GDM1 (cell line): ENCODE results near the gene ACTL6B.
A peak's percentile ranks its signal among the peaks of the same experiment; 100 is the strongest.

ENCODE experiments used
- DNase-seq: peaks from one replicate; lab custom pipeline; 2025; lab: John Stamatoyannopoulos, UW

ACTL6B gene

GRCh38 chr7:100626530-100627237, 29.6 kb downstream of the ACTL6B start:
- DNase-seq, result no peak

DNA sequence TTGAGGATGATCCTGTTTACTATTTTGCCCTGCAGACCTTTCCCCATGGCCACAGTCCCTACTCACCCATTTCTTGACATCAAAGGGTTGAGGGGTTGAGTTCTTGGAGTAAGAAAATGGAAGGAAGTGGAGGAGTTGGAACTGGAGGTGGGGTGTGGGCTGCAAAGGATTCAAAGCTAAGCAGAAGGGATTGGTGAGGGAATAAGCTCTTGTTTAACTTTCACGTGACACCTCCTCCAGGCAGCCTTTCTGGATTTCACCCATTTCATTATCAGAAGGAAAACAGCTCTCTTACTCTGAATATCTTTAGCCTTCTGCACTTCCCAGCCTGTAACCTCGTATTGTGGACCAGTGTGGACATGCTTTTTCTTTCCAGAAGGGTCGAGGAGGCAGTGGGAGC, 30.2 kb downstream of the ACTL6B start:
- no peak for DNase-seq

GRCh38 chr7:100623951-100624824, 32.1 kb downstream of the ACTL6B start:
- no peak for DNase-seq

DNA sequence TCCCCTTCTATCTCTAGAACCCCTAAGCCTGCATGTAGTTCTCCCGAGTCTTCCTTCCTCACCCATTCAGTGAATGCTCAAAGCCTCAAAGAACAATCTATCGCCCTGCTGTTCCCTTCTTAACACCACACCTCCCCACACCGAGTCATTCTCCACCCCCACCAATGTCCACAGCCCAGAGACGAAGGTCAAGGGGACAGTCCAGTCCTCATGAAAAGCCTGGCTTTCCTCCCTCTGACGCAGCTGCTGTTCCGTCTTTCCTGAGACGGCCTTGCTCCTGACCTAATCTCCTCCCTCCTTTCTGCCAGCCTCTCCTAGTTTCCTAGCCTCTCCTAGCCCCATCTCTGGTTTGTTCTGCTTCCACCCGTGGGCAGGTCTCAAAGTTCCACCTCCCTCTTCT, 34.7 kb downstream of the ACTL6B start:
- DNase-seq, result no peak

DNA sequence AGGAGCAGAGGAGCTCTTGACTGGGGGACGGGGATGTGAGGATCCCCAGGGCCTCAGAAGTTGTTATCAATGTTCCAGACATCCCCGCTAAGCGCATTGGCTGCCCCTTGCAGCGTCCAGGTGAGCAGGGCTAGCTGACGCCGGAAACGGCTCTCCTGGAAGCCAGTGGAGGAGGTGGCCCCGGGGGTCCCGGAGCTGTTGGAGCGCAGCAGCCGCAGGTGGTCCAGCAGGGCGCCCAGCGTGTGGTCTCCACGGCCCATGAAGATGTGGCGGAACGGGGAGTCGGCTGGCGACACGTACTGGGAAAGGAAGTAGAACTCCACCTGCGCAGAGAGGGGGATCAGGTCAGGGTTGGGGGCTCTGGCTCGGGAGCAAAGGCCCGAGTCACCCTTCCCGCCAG, 35.4 kb downstream of the ACTL6B start:
- no peak for DNase-seq

DNA sequence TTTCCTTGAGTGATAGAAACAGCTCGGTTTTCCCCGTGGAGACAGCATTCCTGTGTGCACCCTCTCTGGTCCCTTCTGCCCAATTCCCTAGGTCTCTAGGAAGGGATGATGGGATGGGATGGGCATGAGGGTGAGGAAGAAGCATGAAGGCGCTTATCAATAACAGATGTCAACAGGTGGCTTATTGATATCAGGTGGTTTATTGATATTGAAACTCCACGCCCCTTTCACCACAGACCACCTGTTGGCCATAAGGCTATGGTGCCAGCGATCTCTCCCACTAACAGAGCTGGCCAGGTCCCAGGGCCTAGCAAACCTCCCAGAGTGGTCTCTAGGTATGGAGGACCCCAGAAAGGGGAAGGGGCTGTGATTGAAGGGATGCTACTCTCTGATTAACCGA, 36.0 kb downstream of the ACTL6B start:
- no peak for DNase-seq

- no peak for DNase-seq
Observed at GRCh38 chr7:100614308-100614861, 41.9 kb downstream of the ACTL6B start.

GRCh38 chr7:100613412-100614175, 42.7 kb downstream of the ACTL6B start:
- no peak for DNase-seq

DNA sequence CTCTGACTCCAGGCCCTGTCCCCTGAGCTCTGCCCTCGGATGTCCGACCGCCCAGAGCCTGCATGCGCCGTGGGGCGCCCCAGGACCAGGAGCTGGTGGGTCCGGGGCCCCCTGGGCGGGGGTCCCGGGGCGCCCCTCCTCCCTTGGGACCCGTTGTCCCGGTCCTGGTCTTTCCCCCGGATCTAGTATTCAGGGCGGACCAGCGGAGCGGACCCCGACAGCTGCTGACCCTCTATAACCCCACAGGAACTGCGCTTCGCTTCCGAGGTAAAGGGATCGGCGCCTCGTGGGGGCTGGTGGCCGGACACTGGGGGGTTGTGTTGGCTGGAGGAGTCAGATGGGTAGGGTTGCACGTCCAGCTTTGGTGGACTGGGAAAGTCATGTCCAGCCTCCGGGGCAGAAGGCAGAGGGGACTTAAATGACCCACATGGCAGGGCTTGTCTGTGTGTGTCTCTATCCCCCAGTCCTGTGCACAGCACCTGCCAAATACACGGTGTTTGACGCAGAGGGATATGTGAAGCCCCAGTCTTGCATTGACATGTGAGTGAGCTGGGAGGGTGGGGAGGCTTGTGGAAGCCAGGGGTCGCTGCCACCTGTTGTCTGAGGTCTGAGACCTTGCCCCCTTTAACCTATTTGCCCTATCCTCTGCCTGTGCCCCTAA, 43.4 kb downstream of the ACTL6B start:
- no peak for DNase-seq

DNA sequence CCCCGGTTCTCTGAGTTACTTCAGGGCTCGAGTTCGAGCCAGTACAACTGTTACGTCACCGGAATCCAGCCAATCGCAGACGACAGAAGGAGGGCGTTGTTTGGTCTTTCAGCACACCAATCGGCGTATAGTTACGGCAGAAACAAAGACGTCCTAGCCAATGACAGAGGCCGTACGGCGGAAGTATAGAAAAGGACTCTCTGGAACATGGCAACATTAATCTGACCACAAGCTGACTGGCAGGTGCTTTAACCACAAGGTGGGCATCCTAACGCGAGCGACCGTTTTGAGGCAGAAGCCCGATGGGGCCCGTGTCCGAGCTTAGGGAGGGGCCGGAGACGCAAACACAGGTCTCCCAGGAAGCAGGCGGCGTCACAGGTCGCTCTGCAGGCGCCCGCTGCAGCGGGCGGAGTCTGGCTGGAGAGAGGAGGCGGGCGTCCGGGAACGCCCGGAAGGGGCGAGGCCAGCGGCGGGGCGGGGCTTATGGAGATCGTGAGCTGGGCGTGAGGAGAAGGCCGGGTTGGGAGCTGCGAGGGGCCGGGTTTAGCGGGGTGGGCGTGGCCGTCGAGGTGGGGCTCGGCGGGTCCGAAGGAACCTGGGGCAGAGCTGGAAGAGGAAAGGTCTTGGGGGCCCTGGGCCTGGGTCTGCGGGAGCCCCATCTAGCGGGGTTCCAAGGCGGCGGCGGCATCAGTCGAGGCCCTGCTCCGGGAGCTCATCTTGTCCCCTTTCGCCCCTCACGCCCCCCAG, 44.1 kb downstream of the ACTL6B start, which contains the start of gene MOSPD3:
Gene MOSPD3, plus strand, starts transcription at position 558 of the 747 bp plus-strand sequence. CDS start 252 bp downstream, outside the sequence.
- DNase-seq, result peak; percentile 95

DNA sequence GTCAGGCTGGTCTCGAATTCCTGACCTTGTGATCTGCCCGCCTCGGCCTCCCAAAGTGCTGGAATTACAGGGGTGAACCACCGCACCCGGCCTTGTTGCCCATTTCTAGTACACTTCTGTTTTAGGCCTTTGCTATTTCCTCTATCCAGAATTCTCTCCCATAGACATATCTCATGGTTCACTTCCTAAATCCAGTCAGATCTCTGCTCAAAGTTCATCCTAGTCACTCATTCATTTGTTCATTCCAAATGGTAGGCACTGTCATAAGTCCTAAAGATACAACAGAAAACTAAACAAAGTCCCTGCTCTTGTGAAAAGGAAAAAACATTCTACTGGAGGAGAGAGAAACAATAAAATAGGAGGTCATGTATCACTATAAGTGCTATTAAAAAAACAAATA, 46.3 kb downstream of the ACTL6B start:
- DNase-seq, result no peak

- DNase-seq, result no peak
Observed at GRCh38 chr7:100607111-100607510, 49.1 kb downstream of the ACTL6B start.

- no peak for DNase-seq
Observed at GRCh38 chr7:100606313-100606712, 49.9 kb downstream of the ACTL6B start.

GRCh38 chr7:100604976-100605911, 51.0 kb downstream of the ACTL6B start:
- no peak for DNase-seq

DNA sequence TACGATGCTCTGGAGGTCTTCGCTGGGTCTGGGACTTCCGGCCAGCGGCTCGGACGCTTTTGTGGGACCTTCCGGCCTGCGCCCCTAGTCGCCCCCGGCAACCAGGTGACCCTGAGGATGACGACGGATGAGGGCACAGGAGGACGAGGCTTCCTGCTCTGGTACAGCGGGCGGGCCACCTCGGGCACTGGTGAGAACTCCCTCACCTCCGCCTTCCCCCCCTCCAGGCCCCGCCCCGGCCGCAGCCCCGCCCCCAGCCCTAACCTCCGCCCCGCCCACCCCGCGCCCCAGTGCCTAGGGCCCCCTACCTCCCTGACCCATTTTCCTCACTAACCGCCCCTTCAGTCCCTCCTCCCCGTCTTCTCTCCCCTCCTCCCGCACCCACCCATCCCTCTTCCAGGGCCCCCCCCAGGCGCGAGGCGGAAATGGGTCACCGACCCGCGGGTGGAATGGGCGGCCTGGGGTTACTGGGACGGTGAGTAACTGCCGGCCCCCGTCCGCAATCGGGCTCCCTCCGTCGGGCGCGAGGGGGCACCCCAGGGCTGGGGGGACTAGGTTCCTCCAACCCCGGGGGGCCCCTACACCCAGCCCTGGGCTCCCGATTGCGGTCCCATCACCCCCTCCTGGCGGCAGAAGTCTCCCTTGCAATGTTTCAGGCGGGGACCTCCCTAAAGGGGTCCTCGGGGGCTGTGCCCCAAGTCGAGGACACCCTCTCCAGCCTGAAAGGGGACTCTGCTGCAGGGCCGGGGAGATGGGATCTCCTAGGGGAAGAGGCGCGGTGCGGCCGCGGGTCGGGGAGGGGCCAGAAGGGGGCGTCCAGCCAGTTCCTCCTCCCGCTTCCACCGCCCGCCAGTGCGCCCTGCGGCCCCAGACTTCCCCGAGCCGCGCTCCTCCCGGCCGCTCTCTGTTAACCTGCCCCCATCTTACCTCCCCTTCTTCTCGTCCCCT, 51.9 kb downstream of the ACTL6B start:
- DNase-seq, result peak; percentile 65

DNA sequence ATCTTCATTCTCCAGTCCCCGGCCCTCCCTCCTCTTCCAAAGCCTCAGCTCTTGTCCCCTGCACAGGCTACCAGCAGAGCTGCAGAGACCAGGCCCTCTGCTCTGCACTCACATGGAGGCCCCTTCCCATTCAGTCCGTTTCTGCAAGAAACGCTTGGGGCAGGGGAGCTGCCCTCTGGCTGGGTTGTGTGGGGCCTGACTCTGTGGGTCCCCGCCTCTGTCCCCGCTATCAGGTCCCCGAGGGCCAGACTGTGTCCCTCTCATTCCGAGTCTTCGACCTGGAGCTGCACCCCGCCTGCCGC, 52.6 kb downstream of the ACTL6B start:
- no peak for DNase-seq

- DNase-seq, result no peak
Observed at GRCh38 chr7:100602889-100603725, 53.1 kb downstream of the ACTL6B start.

DNA sequence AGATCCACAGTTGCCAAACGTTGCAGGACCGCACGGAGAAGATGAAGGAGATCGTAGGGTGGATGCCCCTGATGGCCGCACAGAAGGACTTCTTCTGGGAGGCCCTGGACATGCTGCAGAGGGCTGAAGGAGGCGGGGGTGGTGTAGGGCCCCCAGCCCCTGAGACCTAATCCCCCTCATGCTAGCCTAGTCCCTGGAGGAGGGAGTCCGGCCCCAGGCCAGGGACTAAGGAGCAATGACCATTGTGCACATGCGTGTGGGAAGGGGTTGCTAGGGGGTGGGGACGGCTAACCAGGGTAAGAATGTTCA, 55.6 kb downstream of the ACTL6B start:
- no peak for DNase-seq
